ENCODE results near the gene VAT1L. TPM values are rescaled to one million over a fixed set of nuclear protein-coding genes. Genes with fewer than 3 reads are reported as not detected.

The VAT1L gene
- total RNA-seq, 1 experiment from 2014 or later: 19.1 TPM

DNA sequence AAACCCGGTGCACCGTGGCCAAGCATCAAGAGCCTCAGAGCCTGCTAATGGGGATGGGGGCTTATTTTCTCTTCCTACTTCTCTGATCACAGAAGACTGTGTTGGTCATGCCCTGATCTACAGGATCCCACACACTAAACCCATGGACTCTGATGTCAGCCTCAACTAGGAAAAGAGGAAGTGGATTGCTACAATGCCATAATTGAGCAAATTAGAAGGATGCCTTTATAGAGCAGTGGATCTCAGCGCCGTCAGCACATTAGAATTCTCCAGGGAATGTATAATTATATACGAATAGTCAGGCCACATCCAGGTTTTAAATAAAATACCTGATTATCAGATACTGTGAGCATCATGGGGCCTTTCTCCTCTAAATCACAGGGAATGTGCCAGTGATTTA, 64.8 kb downstream of the VAT1L start (continued):
- TF ChIP-seq, protein P1, sequence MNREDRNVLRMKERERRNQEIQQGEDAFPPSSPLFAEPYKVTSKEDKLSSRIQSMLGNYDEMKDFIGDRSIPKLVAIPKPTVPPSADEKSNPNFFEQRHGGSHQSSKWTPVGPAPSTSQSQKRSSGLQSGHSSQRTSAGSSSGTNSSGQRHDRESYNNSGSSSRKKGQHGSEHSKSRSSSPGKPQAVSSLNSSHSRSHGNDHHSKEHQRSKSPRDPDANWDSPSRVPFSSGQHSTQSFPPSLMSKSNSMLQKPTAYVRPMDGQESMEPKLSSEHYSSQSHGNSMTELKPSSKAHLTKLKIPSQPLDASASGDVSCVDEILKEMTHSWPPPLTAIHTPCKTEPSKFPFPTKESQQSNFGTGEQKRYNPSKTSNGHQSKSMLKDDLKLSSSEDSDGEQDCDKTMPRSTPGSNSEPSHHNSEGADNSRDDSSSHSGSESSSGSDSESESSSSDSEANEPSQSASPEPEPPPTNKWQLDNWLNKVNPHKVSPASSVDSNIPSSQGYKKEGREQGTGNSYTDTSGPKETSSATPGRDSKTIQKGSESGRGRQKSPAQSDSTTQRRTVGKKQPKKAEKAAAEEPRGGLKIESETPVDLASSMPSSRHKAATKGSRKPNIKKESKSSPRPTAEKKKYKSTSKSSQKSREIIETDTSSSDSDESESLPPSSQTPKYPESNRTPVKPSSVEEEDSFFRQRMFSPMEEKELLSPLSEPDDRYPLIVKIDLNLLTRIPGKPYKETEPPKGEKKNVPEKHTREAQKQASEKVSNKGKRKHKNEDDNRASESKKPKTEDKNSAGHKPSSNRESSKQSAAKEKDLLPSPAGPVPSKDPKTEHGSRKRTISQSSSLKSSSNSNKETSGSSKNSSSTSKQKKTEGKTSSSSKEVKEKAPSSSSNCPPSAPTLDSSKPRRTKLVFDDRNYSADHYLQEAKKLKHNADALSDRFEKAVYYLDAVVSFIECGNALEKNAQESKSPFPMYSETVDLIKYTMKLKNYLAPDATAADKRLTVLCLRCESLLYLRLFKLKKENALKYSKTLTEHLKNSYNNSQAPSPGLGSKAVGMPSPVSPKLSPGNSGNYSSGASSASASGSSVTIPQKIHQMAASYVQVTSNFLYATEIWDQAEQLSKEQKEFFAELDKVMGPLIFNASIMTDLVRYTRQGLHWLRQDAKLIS (CRISPR knock-in tag; IDR thresholded peaks at IDR 0.05; ENCODE audit: borderline replicate concordance): no peak
- no peak for TF ChIP-seq TCF7 (CRISPR knock-in tag; IDR thresholded peaks at IDR 0.05; ENCODE audit: low read depth)
- TF ChIP-seq, protein P2, sequence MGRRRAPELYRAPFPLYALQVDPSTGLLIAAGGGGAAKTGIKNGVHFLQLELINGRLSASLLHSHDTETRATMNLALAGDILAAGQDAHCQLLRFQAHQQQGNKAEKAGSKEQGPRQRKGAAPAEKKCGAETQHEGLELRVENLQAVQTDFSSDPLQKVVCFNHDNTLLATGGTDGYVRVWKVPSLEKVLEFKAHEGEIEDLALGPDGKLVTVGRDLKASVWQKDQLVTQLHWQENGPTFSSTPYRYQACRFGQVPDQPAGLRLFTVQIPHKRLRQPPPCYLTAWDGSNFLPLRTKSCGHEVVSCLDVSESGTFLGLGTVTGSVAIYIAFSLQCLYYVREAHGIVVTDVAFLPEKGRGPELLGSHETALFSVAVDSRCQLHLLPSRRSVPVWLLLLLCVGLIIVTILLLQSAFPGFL (CRISPR knock-in tag; IDR thresholded peaks at IDR 0.05; ENCODE audit: borderline replicate concordance): no peak
- TF ChIP-seq NR2C2 (CRISPR knock-in tag; IDR thresholded peaks at IDR 0.05): no peak

DNA sequence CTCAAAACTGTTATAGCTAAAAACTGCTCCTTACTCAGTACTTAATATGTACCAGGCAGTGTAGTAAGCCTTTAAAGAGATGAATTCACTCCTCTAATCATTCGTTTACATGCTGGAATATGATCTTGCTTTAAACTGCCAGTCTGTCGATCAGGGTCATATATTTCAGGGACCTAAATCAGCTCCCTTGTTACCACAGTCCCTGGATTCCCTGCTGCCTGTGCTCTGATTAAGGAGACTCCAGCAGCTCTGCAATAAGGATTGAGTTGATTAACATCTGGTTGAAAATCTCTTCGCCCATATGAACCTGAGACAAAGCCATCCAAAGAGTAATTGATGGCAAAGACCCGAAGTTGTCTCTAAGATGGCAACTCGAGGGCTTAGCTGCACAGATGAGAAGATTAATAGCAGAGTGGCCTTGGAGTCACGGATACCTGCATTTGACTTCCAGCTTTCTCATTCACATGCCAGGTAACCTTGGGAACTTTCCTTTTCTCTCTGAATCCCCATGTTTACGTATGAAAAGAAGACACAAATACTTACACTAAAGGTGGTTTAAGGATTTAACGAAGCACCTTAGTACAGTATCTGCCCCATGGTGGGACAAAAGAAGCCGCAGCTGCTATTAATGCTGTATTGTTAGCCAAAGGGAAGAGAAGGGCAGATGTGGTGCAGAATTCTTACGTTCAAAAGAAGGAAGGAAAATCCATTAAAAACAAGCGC, 68.2 kb downstream of the VAT1L start:
- Mint-ChIP-seq H3K4me1 (peaks cover 33% of the 10 kb centered on the region), H3K4me3 (peak overlapping the region; percentile 31), H3K9me3 (no peaks in the 10 kb centered on the region), H3K27ac (peak overlapping the region; percentile 84), H3K27me3 (ENCODE audit: low read depth) (no peaks in the 10 kb centered on the region), H3K36me3 (no peaks in the 10 kb centered on the region)
- POLR2A ChIA-PET: no interaction called here
- DNase-seq (ENCODE audit: low spot score) (no peak), ATAC-seq (peak; percentile 74)
- CTCF ChIA-PET: interaction anchor here (1.2 kb wide), 2 partner anchors 72 to 146 kb away, joined by 3 read pairs; no protein-coding TSS in a partner anchor
- 0 out of 2 replicates have a peak, but pooled peaks have one; percentile 34 for TF ChIP-seq ETV6 (CRISPR knock-in tag; IDR thresholded peaks at IDR 0.05)
- TF ChIP-seq ESRRA (CRISPR knock-in tag; IDR thresholded peaks at IDR 0.05; ENCODE audit: borderline replicate concordance): no peak
- TF ChIP-seq ZNF423 (CRISPR knock-in tag; IDR thresholded peaks at IDR 0.05): no peak
- TF ChIP-seq, protein P3, sequence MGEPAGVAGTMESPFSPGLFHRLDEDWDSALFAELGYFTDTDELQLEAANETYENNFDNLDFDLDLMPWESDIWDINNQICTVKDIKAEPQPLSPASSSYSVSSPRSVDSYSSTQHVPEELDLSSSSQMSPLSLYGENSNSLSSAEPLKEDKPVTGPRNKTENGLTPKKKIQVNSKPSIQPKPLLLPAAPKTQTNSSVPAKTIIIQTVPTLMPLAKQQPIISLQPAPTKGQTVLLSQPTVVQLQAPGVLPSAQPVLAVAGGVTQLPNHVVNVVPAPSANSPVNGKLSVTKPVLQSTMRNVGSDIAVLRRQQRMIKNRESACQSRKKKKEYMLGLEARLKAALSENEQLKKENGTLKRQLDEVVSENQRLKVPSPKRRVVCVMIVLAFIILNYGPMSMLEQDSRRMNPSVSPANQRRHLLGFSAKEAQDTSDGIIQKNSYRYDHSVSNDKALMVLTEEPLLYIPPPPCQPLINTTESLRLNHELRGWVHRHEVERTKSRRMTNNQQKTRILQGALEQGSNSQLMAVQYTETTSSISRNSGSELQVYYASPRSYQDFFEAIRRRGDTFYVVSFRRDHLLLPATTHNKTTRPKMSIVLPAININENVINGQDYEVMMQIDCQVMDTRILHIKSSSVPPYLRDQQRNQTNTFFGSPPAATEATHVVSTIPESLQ (CRISPR knock-in tag; IDR thresholded peaks at IDR 0.05): no peak
- peak; percentile 26; the same call in 1 of the 2 replicates for TF ChIP-seq FOXK1 (CRISPR knock-in tag; IDR thresholded peaks at IDR 0.05)
- TF ChIP-seq RORB (CRISPR knock-in tag; IDR thresholded peaks at IDR 0.05): no peak
- no peak for TF ChIP-seq JUN (CRISPR knock-in tag; IDR thresholded peaks at IDR 0.05)
- TF ChIP-seq, protein P2 (CRISPR knock-in tag; IDR thresholded peaks at IDR 0.05; ENCODE audit: borderline replicate concordance): no peak
- no peak for TF ChIP-seq MYBL2 (CRISPR knock-in tag; IDR thresholded peaks at IDR 0.05)
- TF ChIP-seq, protein P4, sequence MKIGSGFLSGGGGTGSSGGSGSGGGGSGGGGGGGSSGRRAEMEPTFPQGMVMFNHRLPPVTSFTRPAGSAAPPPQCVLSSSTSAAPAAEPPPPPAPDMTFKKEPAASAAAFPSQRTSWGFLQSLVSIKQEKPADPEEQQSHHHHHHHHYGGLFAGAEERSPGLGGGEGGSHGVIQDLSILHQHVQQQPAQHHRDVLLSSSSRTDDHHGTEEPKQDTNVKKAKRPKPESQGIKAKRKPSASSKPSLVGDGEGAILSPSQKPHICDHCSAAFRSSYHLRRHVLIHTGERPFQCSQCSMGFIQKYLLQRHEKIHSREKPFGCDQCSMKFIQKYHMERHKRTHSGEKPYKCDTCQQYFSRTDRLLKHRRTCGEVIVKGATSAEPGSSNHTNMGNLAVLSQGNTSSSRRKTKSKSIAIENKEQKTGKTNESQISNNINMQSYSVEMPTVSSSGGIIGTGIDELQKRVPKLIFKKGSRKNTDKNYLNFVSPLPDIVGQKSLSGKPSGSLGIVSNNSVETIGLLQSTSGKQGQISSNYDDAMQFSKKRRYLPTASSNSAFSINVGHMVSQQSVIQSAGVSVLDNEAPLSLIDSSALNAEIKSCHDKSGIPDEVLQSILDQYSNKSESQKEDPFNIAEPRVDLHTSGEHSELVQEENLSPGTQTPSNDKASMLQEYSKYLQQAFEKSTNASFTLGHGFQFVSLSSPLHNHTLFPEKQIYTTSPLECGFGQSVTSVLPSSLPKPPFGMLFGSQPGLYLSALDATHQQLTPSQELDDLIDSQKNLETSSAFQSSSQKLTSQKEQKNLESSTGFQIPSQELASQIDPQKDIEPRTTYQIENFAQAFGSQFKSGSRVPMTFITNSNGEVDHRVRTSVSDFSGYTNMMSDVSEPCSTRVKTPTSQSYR (CRISPR knock-in tag; IDR thresholded peaks at IDR 0.05): no peak
- TF ChIP-seq TEAD1 (CRISPR knock-in tag; IDR thresholded peaks at IDR 0.05): 0 out of 2 replicates have a peak, but pooled peaks have one; percentile 25
- TF ChIP-seq, protein P5, sequence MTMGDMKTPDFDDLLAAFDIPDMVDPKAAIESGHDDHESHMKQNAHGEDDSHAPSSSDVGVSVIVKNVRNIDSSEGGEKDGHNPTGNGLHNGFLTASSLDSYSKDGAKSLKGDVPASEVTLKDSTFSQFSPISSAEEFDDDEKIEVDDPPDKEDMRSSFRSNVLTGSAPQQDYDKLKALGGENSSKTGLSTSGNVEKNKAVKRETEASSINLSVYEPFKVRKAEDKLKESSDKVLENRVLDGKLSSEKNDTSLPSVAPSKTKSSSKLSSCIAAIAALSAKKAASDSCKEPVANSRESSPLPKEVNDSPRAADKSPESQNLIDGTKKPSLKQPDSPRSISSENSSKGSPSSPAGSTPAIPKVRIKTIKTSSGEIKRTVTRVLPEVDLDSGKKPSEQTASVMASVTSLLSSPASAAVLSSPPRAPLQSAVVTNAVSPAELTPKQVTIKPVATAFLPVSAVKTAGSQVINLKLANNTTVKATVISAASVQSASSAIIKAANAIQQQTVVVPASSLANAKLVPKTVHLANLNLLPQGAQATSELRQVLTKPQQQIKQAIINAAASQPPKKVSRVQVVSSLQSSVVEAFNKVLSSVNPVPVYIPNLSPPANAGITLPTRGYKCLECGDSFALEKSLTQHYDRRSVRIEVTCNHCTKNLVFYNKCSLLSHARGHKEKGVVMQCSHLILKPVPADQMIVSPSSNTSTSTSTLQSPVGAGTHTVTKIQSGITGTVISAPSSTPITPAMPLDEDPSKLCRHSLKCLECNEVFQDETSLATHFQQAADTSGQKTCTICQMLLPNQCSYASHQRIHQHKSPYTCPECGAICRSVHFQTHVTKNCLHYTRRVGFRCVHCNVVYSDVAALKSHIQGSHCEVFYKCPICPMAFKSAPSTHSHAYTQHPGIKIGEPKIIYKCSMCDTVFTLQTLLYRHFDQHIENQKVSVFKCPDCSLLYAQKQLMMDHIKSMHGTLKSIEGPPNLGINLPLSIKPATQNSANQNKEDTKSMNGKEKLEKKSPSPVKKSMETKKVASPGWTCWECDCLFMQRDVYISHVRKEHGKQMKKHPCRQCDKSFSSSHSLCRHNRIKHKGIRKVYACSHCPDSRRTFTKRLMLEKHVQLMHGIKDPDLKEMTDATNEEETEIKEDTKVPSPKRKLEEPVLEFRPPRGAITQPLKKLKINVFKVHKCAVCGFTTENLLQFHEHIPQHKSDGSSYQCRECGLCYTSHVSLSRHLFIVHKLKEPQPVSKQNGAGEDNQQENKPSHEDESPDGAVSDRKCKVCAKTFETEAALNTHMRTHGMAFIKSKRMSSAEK (CRISPR knock-in tag; IDR thresholded peaks at IDR 0.05; ENCODE audit: borderline replicate concordance): no peak
- TF ChIP-seq ZNF396 (CRISPR knock-in tag; IDR thresholded peaks at IDR 0.05; ENCODE audit: borderline replicate concordance): no peak
- TF ChIP-seq, protein P6, sequence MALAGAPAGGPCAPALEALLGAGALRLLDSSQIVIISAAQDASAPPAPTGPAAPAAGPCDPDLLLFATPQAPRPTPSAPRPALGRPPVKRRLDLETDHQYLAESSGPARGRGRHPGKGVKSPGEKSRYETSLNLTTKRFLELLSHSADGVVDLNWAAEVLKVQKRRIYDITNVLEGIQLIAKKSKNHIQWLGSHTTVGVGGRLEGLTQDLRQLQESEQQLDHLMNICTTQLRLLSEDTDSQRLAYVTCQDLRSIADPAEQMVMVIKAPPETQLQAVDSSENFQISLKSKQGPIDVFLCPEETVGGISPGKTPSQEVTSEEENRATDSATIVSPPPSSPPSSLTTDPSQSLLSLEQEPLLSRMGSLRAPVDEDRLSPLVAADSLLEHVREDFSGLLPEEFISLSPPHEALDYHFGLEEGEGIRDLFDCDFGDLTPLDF (CRISPR knock-in tag; IDR thresholded peaks at IDR 0.05): no peak
